ENCODE results near the gene TGFA.

- TF ChIP-seq POLR2AphosphoS2 (conservative IDR thresholded peaks at IDR 0.05; ENCODE audit: low read length): no peak
- TF ChIP-seq MAX (IDR thresholded peaks at IDR 0.05): no peak
- TF ChIP-seq CTCF (IDR thresholded peaks at IDR 0.05): no peak
- TF ChIP-seq RCOR1 (IDR thresholded peaks at IDR 0.05; ENCODE audit: low read depth, low read length): no peak
- no peak for TF ChIP-seq ZNF302 (CRISPR knock-in tag; IDR thresholded peaks at IDR 0.05)
- TF ChIP-seq EP300 (IDR thresholded peaks at IDR 0.05): no peak
- no peak for TF ChIP-seq BHLHE40 (IDR thresholded peaks at IDR 0.05; ENCODE audit: low read depth, low read length)
- TF ChIP-seq HDAC2 (IDR thresholded peaks at IDR 0.05): no peak
- no peak for TF ChIP-seq POLR2A (IDR thresholded peaks at IDR 0.05; ENCODE audit: low read length)
- TF ChIP-seq EHMT2 (IDR thresholded peaks at IDR 0.05; ENCODE audit: low read depth): no peak
- no peak for TF ChIP-seq TP53 (CRISPR knock-in tag; IDR thresholded peaks at IDR 0.05)
- TF ChIP-seq SMC3 (IDR thresholded peaks at IDR 0.05): no peak
- no peak for TF ChIP-seq REST (IDR thresholded peaks at IDR 0.05)
Measured at GRCh38 chr2:70523672-70523995, 30.0 kb downstream of the TGFA start.
